CD4-positive, alpha-beta T cell (primary cell): ENCODE results near the gene MRPL20. TPM values are rescaled to one million over a fixed set of nuclear protein-coding genes. Genes with fewer than 3 reads are reported as not detected.
"Not testable (repeated sequence)": the region's sequence is repeated elsewhere in the genome, so short reads cannot be mapped to it uniquely, and the experiment has no call there.

Experiments used
- ATAC-seq: fragments of 200-7000 bp; cut with Tn5 transposase; one replicate; pipeline ENCODE4 v1.10.0; 2022; ENCODE audit warnings: mild to moderate bottlenecking; ENCODE audit not compliant: poor library complexity
- CTCF ChIA-PET: fragments of 350-600 bp; sonication (Branson Sonifier 250); formaldehyde crosslinking; loops from one replicate; lab custom pipeline; 2021; ENCODE audit warnings: antibody characterized with exemption, inconsistent platforms; lab: Charles Lee
- POLR2A ChIA-PET: fragments of 350-600 bp; sonication (Branson Sonifier 250); formaldehyde crosslinking; loops from one replicate; lab custom pipeline; 2021; ENCODE audit warnings: antibody characterized with exemption, inconsistent platforms; lab: Charles Lee
- DNase-seq, 14 experiments: peaks; one replicate each; pipeline ENCODE4 v3.0.0-alpha.2; 2013 to 2020; ENCODE audit warnings: mixed read lengths in 2 of 14
- H3K27ac ChIP-seq, 2 donors: one replicate each; pipeline versions ENCODE4 v1.5.1 to v1.7.0; 2013; ENCODE audit warnings: low read length in 2 of 2, low read depth in 1 of 2, mild to moderate bottlenecking in 1 of 2
- H3K27me3 ChIP-seq, 2 experiments: 1 replicate in 1 of 2; 2 replicates in 1 of 2; pipeline versions ENCODE4 v1.6.1 to v1.7.0; 2013; ENCODE audit warnings: low read length in 2 of 2, control low read depth in 1 of 2, mild to moderate bottlenecking in 1 of 2, moderate library complexity in 1 of 2; ENCODE audit not compliant: insufficient read depth in 2 of 2, control insufficient read depth in 1 of 2
- H3K36me3 ChIP-seq: one replicate; pipeline ENCODE4 v1.6.1; 2013; ENCODE audit warnings: low read length, control low read depth; ENCODE audit not compliant: insufficient read depth
- H3K4me1 ChIP-seq: one replicate; pipeline ENCODE4 v1.6.1; 2013; ENCODE audit warnings: low read length, control low read depth; ENCODE audit not compliant: insufficient read depth
- H3K4me3 ChIP-seq: one replicate; pipeline ENCODE4 v1.5.1; 2013; ENCODE audit warnings: mild to moderate bottlenecking, low read length, moderate library complexity
- H3K9me3 ChIP-seq, 2 experiments: 1 replicate in 1 of 2; 2 replicates in 1 of 2; pipeline versions ENCODE4 v1.6.1 to v1.7.0; 2013; ENCODE audit warnings: low read length in 2 of 2, mild to moderate bottlenecking in 2 of 2, control low read depth in 1 of 2, moderate library complexity in 1 of 2; ENCODE audit not compliant: control insufficient read depth in 1 of 2, insufficient read depth in 1 of 2
- H3K27ac Mint-ChIP-seq: one replicate; pipeline ENCODE4 v1.8.0; 2020; ENCODE audit warnings: mixed read lengths
- H3K27me3 Mint-ChIP-seq: one replicate; pipeline ENCODE4 v1.8.0; 2021; ENCODE audit warnings: mixed read lengths
- H3K36me3 Mint-ChIP-seq: one replicate; pipeline ENCODE4 v1.8.0; 2021; ENCODE audit warnings: low read depth, mixed read lengths
- H3K4me1 Mint-ChIP-seq: one replicate; pipeline ENCODE4 v1.8.0; 2021; ENCODE audit warnings: low read depth, mixed read lengths
- H3K4me3 Mint-ChIP-seq: one replicate; pipeline ENCODE4 v1.8.0; 2020; ENCODE audit warnings: mild to moderate bottlenecking, mixed read lengths
- H3K9me3 Mint-ChIP-seq: one replicate; pipeline ENCODE4 v1.8.0; 2020; ENCODE audit warnings: mixed read lengths
- CTCF ChIP-seq: fragments of 200-600 bp; IDR thresholded peaks from one replicate; pipeline ENCODE4 v1.8.0; 2022; ENCODE audit warnings: antibody characterized with exemption, mild to moderate bottlenecking
- intact Hi-C, 2 experiments: fragments of 100-400 bp; cut with DNase I in 1 of 2; cut with micrococcal nuclease in 1 of 2; formaldehyde crosslinking; loops; one replicate each; pipeline versions ENCODE4 v1.15.1 to v1.9.0; 2023 to 2025; cut with DNase I, micrococcal nuclease
- total RNA-seq, 174 experiments: library from RNA in 2 of 174; stranded (reverse) in 2 of 174; gene quantifications; one replicate each; pipeline ENCODE4 v1.2.3 and lab custom pipeline; 2021 to 2026

Gene MRPL20
- total RNA-seq, 2 experiments from 2014 or later, result 99.9 to 103 TPM

- Mint-ChIP-seq H3K4me3 (no peak overlapping the region), H3K36me3 (no peaks in the 10 kb centered on the region)
- CTCF ChIA-PET, result no interaction called here
Observed at GRCh38 chr1:1430992-1431844, 24.1 kb upstream of the MRPL20 start.

GRCh38 chr1:1430114-1430982 lies 23.3 kb upstream of the MRPL20 start:
- H3K4me3 ChIP-seq, result no peak overlapping the region
- intact Hi-C loops, result no loop called here
- peaks cover 0 to 9% of the 10 kb centered on the region in 2 experiments for H3K9me3 ChIP-seq
- no peak overlapping the region for H3K27ac ChIP-seq
- no peak for ATAC-seq
- Mint-ChIP-seq H3K36me3 (no peaks in the 10 kb centered on the region), H3K4me3 (no peak overlapping the region), H3K4me1 (no peaks in the 10 kb centered on the region), H3K27ac (no peak overlapping the region), H3K9me3 (no peaks in the 10 kb centered on the region), H3K27me3 (peaks cover 33% of the 10 kb centered on the region)
- H3K27me3 ChIP-seq, result peaks cover 44 to 53% of the 10 kb centered on the region in 2 experiments
- H3K4me1 ChIP-seq, result peaks cover 12% of the 10 kb centered on the region
- DNase-seq, result no peak
- ChIA-PET CTCF (no interaction called here), POLR2A (interaction anchor here (0.6 kb wide), 1 partner anchor 97 kb away, joined by 4 read pairs; no protein-coding TSS in a partner anchor)
- H3K36me3 ChIP-seq, result no peaks in the 10 kb centered on the region
- TF ChIP-seq CTCF, result no peak

More at GRCh38 chr1:1430992-1431844, 24.1 kb upstream of the MRPL20 start:
- Mint-ChIP-seq H3K9me3 (no peaks in the 10 kb centered on the region), H3K27ac (no peak overlapping the region), H3K27me3 (peaks cover 30% of the 10 kb centered on the region), H3K4me1 (no peaks in the 10 kb centered on the region)
- peaks cover 43 to 55% of the 10 kb centered on the region in 2 experiments for H3K27me3 ChIP-seq
- DNase-seq, result no peak
- intact Hi-C loops, result no loop called here
- TF ChIP-seq CTCF, result no peak
- no peak overlapping the region for H3K27ac ChIP-seq
- no peak for ATAC-seq
- H3K9me3 ChIP-seq, result peaks cover 0 to 11% of the 10 kb centered on the region in 2 experiments
- POLR2A ChIA-PET, result no interaction called here
- no peaks in the 10 kb centered on the region for H3K36me3 ChIP-seq
- H3K4me3 ChIP-seq, result no peak overlapping the region
- peaks cover 18% of the 10 kb centered on the region for H3K4me1 ChIP-seq

GRCh38 chr1:1429671-1430073 lies 22.6 kb upstream of the MRPL20 start:
- ATAC-seq (no peak), DNase-seq (no peak)
- Histone ChIP-seq H3K9me3 (peaks cover 0 to 5% of the 10 kb centered on the region in 2 experiments), H3K4me3 (no peak overlapping the region), H3K36me3 (no peaks in the 10 kb centered on the region), H3K4me1 (peaks cover 6% of the 10 kb centered on the region), H3K27me3 (peaks cover 43 to 46% of the 10 kb centered on the region in 2 experiments), H3K27ac (no peak overlapping the region)
- ChIA-PET CTCF (no interaction called here), POLR2A (interaction anchor here (0.6 kb wide), 1 partner anchor 98 kb away, joined by 4 read pairs; no protein-coding TSS in a partner anchor)
- Mint-ChIP-seq H3K9me3 (no peaks in the 10 kb centered on the region), H3K4me3 (no peak overlapping the region), H3K36me3 (no peaks in the 10 kb centered on the region), H3K27ac (no peak overlapping the region), H3K27me3 (peaks cover 33% of the 10 kb centered on the region), H3K4me1 (no peaks in the 10 kb centered on the region)
- intact Hi-C loops, result no loop called here
- no peak for TF ChIP-seq CTCF

- H3K4me1 Mint-ChIP-seq, ATAC-seq, H3K4me1 ChIP-seq, CTCF ChIA-PET, H3K4me3 Mint-ChIP-seq, intact Hi-C loops, H3K9me3 ChIP-seq, H3K27ac ChIP-seq, H3K27ac Mint-ChIP-seq, POLR2A ChIA-PET, H3K4me3 ChIP-seq, H3K9me3 Mint-ChIP-seq, DNase-seq, H3K36me3 ChIP-seq, H3K36me3 Mint-ChIP-seq: not testable (repeated sequence)
- peaks cover 36% of the 10 kb centered on the region for H3K27me3 Mint-ChIP-seq
- H3K27me3 ChIP-seq, result peaks cover 36 to 39% of the 10 kb centered on the region in 2 experiments
Observed at GRCh38 chr1:1428967-1429366, 21.9 kb upstream of the MRPL20 start.
